Calu3 (cell line): ENCODE data around the gene PTPN6. TPM values are rescaled to one million over a fixed set of nuclear protein-coding genes. Genes with fewer than 3 reads are reported as not detected.
A peak's percentile ranks its signal among the peaks of the same experiment; 100 is the strongest.

Source experiments
- BruUV-seq: library from RNA; stranded (reverse); fragments of 400-500 nt; replicated peaks from 2 replicates; lab custom pipeline; 2021; lab: Mats Ljungman, UMichigan
- CTCF ChIA-PET: fragments of 300-600 bp; sonication (Branson Sonifier 250); formaldehyde crosslinking; loops from one replicate; lab custom pipeline; 2022; ENCODE audit warnings: antibody characterized with exemption; lab: Charles Lee
- DNase-seq: peaks from one replicate; pipeline ENCODE4 v3.0.0; 2022
- H3K27ac Mint-ChIP-seq: one replicate; pipeline ENCODE4 v1.8.0; 2022; ENCODE audit warnings: mixed read lengths; ENCODE audit not compliant: unreplicated experiment
- H3K27me3 Mint-ChIP-seq: one replicate; pipeline ENCODE4 v1.8.0; 2022; ENCODE audit warnings: mixed read lengths; ENCODE audit not compliant: unreplicated experiment
- H3K36me3 Mint-ChIP-seq: one replicate; pipeline ENCODE4 v1.8.0; 2022; ENCODE audit warnings: mild to moderate bottlenecking, moderate library complexity, mixed read lengths; ENCODE audit not compliant: insufficient read depth, unreplicated experiment
- H3K4me1 Mint-ChIP-seq: one replicate; pipeline ENCODE4 v1.8.0; 2022; ENCODE audit warnings: mild to moderate bottlenecking, low read depth, mixed read lengths; ENCODE audit not compliant: unreplicated experiment
- H3K4me3 Mint-ChIP-seq: one replicate; pipeline ENCODE4 v1.8.0; 2022; ENCODE audit warnings: mild to moderate bottlenecking, low read depth, moderate library complexity, mixed read lengths; ENCODE audit not compliant: unreplicated experiment
- H3K9me3 Mint-ChIP-seq: one replicate; pipeline ENCODE4 v1.8.0; 2022; ENCODE audit warnings: low read depth, mixed read lengths; ENCODE audit not compliant: unreplicated experiment
- intact Hi-C: fragments of 100-400 bp; cut with micrococcal nuclease; formaldehyde crosslinking; loops from one replicate; pipeline ENCODE4 v1.10.0; 2022; ENCODE audit not compliant: unreplicated experiment
- total RNA-seq: library from RNA; stranded (reverse); gene quantifications from 2 replicates; pipeline ENCODE4 v1.2.3, GENCODE V29; 2022
- TF ChIP-seq, protein P1 (sequence below): fragments of 200-600 bp; IDR thresholded peaks from one replicate; pipeline ENCODE4 v1.8.0; 2022; ENCODE audit warnings: antibody characterized with exemption; ENCODE audit not compliant: unreplicated experiment

The PTPN6 gene
- total RNA-seq, 1 experiment from 2014 or later = 46.3 TPM

DNA sequence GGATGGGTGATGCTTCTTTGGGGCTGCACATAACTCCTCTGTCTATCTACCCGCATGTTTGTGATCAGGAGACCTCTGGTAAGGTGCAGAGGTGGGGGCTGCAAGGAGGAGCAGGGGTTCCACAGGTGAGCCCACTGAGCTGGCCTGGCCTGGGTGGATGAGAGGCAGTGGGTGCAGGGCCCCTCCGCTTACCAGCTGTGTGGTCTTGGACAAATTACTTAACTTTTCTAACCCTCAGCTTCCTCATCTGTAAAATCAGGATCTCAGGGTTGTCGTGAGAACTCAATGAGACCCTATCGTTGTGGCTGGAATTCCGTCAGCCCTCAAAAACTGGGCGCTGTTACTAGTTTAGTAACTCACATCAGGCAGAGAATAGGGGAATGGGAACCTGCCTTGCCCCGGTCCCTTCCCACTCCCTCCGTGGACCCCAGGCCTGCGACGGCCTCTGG lies 7.5 kb downstream of the PTPN6 start:
- H3K36me3 Mint-ChIP-seq = peaks cover 72% of the 10 kb centered on the region
- no TSS peak for BruUV-seq
- no peaks in the 10 kb centered on the region for H3K27me3 Mint-ChIP-seq
- H3K4me1 Mint-ChIP-seq = peaks cover 17% of the 10 kb centered on the region
- TF ChIP-seq, protein P1, sequence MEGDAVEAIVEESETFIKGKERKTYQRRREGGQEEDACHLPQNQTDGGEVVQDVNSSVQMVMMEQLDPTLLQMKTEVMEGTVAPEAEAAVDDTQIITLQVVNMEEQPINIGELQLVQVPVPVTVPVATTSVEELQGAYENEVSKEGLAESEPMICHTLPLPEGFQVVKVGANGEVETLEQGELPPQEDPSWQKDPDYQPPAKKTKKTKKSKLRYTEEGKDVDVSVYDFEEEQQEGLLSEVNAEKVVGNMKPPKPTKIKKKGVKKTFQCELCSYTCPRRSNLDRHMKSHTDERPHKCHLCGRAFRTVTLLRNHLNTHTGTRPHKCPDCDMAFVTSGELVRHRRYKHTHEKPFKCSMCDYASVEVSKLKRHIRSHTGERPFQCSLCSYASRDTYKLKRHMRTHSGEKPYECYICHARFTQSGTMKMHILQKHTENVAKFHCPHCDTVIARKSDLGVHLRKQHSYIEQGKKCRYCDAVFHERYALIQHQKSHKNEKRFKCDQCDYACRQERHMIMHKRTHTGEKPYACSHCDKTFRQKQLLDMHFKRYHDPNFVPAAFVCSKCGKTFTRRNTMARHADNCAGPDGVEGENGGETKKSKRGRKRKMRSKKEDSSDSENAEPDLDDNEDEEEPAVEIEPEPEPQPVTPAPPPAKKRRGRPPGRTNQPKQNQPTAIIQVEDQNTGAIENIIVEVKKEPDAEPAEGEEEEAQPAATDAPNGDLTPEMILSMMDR = no peak
- no peak overlapping the region for H3K27ac Mint-ChIP-seq
- DNase-seq = no peak
- CTCF ChIA-PET = no interaction called here
- intact Hi-C loops = no loop called here
- no peak overlapping the region for H3K4me3 Mint-ChIP-seq
- no peaks in the 10 kb centered on the region for H3K9me3 Mint-ChIP-seq

DNA sequence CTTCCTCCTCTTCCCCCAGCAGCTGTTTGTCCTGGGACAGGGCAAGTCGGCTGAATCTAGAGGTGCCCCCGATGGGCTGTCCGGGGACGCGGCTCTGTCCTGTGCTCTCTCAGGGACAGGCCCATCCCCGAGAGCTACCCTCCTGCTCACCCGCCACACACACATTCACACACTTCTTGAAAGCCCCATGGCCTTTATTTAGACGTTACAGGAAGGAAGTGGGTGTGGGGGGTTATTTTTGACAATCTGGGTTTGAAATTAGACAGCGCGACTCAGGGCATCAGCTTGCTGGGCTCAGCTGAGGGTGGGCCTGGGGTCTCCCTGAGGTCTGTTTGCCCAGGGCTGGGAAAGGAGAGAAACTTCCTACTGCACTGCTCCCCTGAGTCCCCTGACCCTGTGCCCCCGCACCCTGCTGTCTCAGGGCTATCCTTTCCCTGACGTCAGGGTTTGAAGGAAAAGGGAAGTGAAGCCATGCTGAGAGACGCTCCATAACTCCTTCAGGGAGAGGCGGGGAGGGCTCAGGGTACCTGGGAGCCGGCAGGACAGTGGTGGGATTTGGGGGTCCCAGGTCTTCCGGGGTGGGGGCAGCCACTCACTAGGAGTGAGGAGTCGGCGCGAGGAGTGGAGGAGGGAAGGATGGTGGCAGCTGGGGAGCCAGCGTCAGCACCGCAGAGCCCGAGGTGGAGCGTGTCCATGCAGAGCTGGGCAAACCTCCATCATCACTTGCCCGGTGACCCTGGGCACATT lies 8.1 kb downstream of the PTPN6 start:
- Mint-ChIP-seq H3K4me3 (no peak overlapping the region), H3K36me3 (peaks cover 78% of the 10 kb centered on the region), H3K27ac (no peak overlapping the region), H3K27me3 (no peaks in the 10 kb centered on the region), H3K4me1 (peaks cover 17% of the 10 kb centered on the region), H3K9me3 (no peaks in the 10 kb centered on the region)
- no peak for DNase-seq
- intact Hi-C loops = no loop called here
- no TSS peak for BruUV-seq
- TF ChIP-seq, protein P1 = no peak
- CTCF ChIA-PET = no interaction called here

DNA sequence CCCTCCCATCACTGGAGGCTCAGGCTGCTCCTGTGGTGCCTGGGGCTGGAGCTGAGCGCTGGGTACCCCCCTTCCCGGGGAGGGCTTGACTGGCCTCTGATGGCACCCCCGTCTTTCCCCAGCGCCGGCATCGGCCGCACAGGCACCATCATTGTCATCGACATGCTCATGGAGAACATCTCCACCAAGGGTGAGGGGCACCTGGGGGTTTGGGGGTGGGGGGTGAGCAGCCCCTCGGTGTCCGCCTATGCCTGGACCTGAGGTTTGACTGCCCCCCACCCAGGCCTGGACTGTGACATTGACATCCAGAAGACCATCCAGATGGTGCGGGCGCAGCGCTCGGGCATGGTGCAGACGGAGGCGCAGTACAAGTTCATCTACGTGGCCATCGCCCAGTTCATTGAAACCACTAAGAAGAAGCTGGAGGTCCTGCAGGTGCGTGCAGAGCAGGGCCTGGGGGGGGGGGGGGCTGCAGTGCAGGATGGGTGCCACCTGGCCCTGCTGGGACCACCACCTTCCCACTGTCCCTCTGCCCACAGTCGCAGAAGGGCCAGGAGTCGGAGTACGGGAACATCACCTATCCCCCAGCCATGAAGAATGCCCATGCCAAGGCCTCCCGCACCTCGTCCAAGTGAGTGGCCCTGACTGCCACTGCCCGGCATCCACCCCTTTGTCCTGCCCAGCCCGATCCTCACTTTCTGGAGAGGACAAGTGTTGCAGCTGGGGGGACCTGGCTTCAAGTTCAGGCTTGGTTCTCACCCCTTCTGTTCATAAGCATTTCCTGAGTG lies 8.8 kb downstream of the PTPN6 start:
- no TSS peak for BruUV-seq
- Mint-ChIP-seq H3K4me1 (peaks cover 23% of the 10 kb centered on the region), H3K36me3 (peaks cover 86% of the 10 kb centered on the region), H3K27me3 (no peaks in the 10 kb centered on the region), H3K27ac (peak overlapping the region; percentile 87), H3K9me3 (no peaks in the 10 kb centered on the region), H3K4me3 (no peak overlapping the region)
- intact Hi-C loops = no loop called here
- DNase-seq = no peak
- TF ChIP-seq, protein P1 = no peak
- CTCF ChIA-PET = interaction anchor here (0.5 to 5.5 kb wide), 3 partner anchors 10 to 998 kb away, joined by 4 to 90 read pairs (median 6); partner anchors contain the start of genes C12orf57 and RNU7-1

DNA sequence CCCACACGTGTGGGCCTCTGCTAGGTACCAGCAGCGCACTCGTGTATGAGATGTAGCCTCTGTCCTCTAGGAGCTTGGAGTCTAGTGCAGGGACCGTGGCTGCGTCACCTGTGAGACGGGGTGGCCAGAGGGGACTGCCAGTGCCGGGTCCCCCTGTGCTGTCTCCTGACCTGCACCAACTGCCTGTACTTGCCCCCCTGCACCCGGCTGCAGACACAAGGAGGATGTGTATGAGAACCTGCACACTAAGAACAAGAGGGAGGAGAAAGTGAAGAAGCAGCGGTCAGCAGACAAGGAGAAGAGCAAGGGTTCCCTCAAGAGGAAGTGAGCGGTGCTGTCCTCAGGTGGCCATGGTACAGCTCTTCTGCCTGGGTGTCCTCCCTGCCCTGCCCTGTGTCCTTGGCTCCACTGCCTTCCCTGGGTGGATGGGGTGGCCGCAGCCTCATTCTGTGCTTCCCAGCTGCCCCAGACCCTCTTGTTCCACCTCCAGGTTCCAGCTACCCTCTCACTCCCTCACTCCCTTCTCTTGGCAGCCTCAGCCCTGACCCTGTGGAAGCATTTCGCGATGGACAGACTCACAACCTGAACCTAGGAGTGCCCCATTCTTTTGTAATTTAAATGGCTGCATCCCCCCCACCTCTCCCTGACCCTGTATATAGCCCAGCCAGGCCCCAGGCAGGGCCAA lies 9.6 kb downstream of the PTPN6 start:
- H3K9me3 Mint-ChIP-seq = no peaks in the 10 kb centered on the region
- intact Hi-C loops = no loop called here
- H3K4me1 Mint-ChIP-seq = peaks cover 30% of the 10 kb centered on the region
- peaks cover 89% of the 10 kb centered on the region for H3K36me3 Mint-ChIP-seq
- H3K27ac Mint-ChIP-seq = peak overlapping the region; percentile 87
- CTCF ChIA-PET = interaction anchor here (0.5 to 5.5 kb wide), 3 partner anchors 11 to 997 kb away, joined by 4 to 90 read pairs (median 6); partner anchors contain the start of genes C12orf57 and RNU7-1
- TF ChIP-seq, protein P1 = no peak
- H3K4me3 Mint-ChIP-seq = peak overlapping the region; percentile 79
- no TSS peak for BruUV-seq
- H3K27me3 Mint-ChIP-seq = no peaks in the 10 kb centered on the region
- no peak for DNase-seq
